ENCODE measurements around the gene FBXW7. TPM values are rescaled to one million over a fixed set of nuclear protein-coding genes. Genes with fewer than 3 reads are reported as not detected.

FBXW7 gene
- polyA plus RNA-seq, 1 of the 3 experiments (the other 2 are of a cell fraction), result 7.7 TPM

DNA sequence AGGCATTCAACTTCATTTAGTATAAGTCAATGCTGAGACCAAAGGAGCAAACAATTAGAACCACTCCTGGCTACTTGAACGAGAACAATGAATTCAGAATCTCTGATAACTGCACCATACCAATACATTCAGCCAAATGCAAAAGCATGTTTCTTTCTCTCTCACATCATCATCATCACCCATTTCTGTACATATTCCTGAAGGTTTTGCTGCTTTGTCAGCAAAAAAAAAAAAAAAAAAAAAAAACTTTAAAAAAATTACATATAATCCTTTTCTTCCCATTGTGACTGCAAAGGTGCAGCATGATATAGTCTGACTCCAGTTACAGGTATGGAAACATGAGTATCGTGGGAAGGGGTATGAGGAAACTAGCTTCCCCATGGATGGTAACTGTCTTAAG is 35.6 kb downstream of the FBXW7 start:
- Histone ChIP-seq H3K27ac (ENCODE audit: low read depth in 2 of 2, low read length in 1 of 2) (no peak overlapping the region), H3K79me2 (ENCODE audit: insufficient read depth) (peaks cover 82% of the 10 kb centered on the region), H3K27me3 (ENCODE audit: insufficient read depth) (no peaks in the 10 kb centered on the region), H3K4me1 (ENCODE audit: control insufficient read depth in 1 of 2, insufficient read depth in 2 of 2, low read depth in 1 of 2, low read length in 1 of 2) (peaks cover 0 to 10% of the 10 kb centered on the region in 2 experiments; a peak in 3 of 4 replicates), H3K36me3 (replicated peaks in 1 of 2; ENCODE audit: control insufficient read depth in 1 of 2, insufficient read depth in 2 of 2, low read length in 1 of 2) (no peaks in the 10 kb centered on the region), H3K9me3 (no peaks in the 10 kb centered on the region), H3K9ac (no peak overlapping the region), H3K4me2 (no peak overlapping the region), H4K20me1 (ENCODE audit: insufficient read depth) (peaks cover 39% of the 10 kb centered on the region), H2AFZ (ENCODE audit: low read depth) (no peak overlapping the region), H3K9me2 (no peaks in the 10 kb centered on the region), H3K4me3 (ENCODE audit: low read depth in 2 of 2, low read length in 1 of 2) (no peak overlapping the region), H3F3A (replicated peaks; ENCODE audit: insufficient read depth) (peaks cover 15% of the 10 kb centered on the region)
- ChIA-PET POLR2A (no interaction called here), CTCF (interaction anchor here (0.9 to 8.2 kb wide), 34 partner anchors 9 to 257 kb away, joined by 3 to 125 read pairs (median 6); partner anchors contain the start of gene FBXW7)
- DNase-seq, result no peak
- WGBS (ENCODE audit: low lambda C conversion rate), result 89% methylated on average over 2 of the region's 2 CpGs
- no peak for TF ChIP-seq TAF1 (IDR thresholded peaks at IDR 0.05; ENCODE audit: borderline replicate concordance, low read depth, low read length)
- no peak for TF ChIP-seq POLR2AphosphoS5 (IDR thresholded peaks at IDR 0.05; ENCODE audit: low read depth, low read length)
- TF ChIP-seq, protein P1, sequence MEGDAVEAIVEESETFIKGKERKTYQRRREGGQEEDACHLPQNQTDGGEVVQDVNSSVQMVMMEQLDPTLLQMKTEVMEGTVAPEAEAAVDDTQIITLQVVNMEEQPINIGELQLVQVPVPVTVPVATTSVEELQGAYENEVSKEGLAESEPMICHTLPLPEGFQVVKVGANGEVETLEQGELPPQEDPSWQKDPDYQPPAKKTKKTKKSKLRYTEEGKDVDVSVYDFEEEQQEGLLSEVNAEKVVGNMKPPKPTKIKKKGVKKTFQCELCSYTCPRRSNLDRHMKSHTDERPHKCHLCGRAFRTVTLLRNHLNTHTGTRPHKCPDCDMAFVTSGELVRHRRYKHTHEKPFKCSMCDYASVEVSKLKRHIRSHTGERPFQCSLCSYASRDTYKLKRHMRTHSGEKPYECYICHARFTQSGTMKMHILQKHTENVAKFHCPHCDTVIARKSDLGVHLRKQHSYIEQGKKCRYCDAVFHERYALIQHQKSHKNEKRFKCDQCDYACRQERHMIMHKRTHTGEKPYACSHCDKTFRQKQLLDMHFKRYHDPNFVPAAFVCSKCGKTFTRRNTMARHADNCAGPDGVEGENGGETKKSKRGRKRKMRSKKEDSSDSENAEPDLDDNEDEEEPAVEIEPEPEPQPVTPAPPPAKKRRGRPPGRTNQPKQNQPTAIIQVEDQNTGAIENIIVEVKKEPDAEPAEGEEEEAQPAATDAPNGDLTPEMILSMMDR (IDR thresholded peaks at IDR 0.05), result no peak
- no peak for TF ChIP-seq JUND (IDR thresholded peaks at IDR 0.05)
- TF ChIP-seq RXRA (IDR thresholded peaks at IDR 0.05; ENCODE audit: borderline replicate concordance, low read depth), result no peak
- no peak for TF ChIP-seq SIN3A (IDR thresholded peaks at IDR 0.05; ENCODE audit: borderline replicate concordance, low read depth, low read length)
- TF ChIP-seq FOXM1 (IDR thresholded peaks at IDR 0.05; ENCODE audit: low read depth), result no peak

DNA sequence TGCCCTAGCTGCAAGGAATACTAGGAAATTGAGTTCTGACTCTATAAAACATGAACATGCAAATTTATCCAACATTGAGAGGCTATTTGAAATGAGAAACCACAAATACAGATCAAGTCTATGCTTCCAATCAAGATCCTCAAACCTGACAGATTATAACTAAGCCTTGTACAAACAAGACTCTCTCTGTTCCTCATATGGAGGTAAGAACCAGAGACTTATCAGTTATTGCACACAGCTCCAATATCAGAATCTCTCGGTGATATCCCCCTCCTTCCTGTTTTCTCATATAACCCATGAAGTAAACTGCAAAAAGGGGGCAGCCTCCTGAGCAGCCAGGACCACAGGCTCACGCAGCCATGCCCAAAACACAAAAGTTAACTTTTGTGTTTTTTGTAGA is 36.5 kb downstream of the FBXW7 start:
- ChIA-PET POLR2A (no interaction called here), CTCF (interaction anchor here (0.8 to 8.2 kb wide), 15 partner anchors 9 to 237 kb away, joined by 3 to 125 read pairs (median 4); no protein-coding TSS in a partner anchor)
- DNase-seq, result no peak
- H3K9me3 ChIP-seq, result no peaks in the 10 kb centered on the region
- no peaks in the 10 kb centered on the region for H3K27me3 ChIP-seq (ENCODE audit: insufficient read depth)
- peaks cover 11% of the 10 kb centered on the region for H3F3A ChIP-seq (replicated peaks; ENCODE audit: insufficient read depth)
- H3K4me1 ChIP-seq (ENCODE audit: control insufficient read depth in 1 of 2, insufficient read depth in 2 of 2, low read depth in 1 of 2, low read length in 1 of 2), result peaks cover 0 to 10% of the 10 kb centered on the region in 2 experiments; a peak in 3 of 4 replicates
- no peak overlapping the region for H3K4me2 ChIP-seq
- H2AFZ ChIP-seq (ENCODE audit: low read depth), result no peak overlapping the region
- peaks cover 39% of the 10 kb centered on the region for H4K20me1 ChIP-seq (ENCODE audit: insufficient read depth)
- no peak overlapping the region for H3K9ac ChIP-seq
- no peak overlapping the region for H3K27ac ChIP-seq (ENCODE audit: low read depth in 2 of 2, low read length in 1 of 2)
- no peaks in the 10 kb centered on the region for H3K36me3 ChIP-seq (replicated peaks in 1 of 2; ENCODE audit: control insufficient read depth in 1 of 2, insufficient read depth in 2 of 2, low read length in 1 of 2)
- H3K9me2 ChIP-seq, result no peaks in the 10 kb centered on the region
- WGBS (ENCODE audit: low lambda C conversion rate), result 82% methylated on average over 2 of the region's 2 CpGs
- H3K4me3 ChIP-seq (ENCODE audit: low read depth in 2 of 2, low read length in 1 of 2), result no peak overlapping the region
- H3K79me2 ChIP-seq (ENCODE audit: insufficient read depth), result peaks cover 86% of the 10 kb centered on the region
- no peak for TF ChIP-seq USF2 (IDR thresholded peaks at IDR 0.05; ENCODE audit: borderline replicate concordance, low read depth, low read length)
- no peak for TF ChIP-seq TEAD4 (IDR thresholded peaks at IDR 0.05; ENCODE audit: borderline replicate concordance, insufficient read depth)
- TF ChIP-seq, protein P2, sequence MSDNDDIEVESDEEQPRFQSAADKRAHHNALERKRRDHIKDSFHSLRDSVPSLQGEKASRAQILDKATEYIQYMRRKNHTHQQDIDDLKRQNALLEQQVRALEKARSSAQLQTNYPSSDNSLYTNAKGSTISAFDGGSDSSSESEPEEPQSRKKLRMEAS (IDR thresholded peaks at IDR 0.05; ENCODE audit: low read depth), result no peak
- TF ChIP-seq SMC3 (IDR thresholded peaks at IDR 0.05; ENCODE audit: low read depth, low read length), result no peak
- TF ChIP-seq, protein P3, sequence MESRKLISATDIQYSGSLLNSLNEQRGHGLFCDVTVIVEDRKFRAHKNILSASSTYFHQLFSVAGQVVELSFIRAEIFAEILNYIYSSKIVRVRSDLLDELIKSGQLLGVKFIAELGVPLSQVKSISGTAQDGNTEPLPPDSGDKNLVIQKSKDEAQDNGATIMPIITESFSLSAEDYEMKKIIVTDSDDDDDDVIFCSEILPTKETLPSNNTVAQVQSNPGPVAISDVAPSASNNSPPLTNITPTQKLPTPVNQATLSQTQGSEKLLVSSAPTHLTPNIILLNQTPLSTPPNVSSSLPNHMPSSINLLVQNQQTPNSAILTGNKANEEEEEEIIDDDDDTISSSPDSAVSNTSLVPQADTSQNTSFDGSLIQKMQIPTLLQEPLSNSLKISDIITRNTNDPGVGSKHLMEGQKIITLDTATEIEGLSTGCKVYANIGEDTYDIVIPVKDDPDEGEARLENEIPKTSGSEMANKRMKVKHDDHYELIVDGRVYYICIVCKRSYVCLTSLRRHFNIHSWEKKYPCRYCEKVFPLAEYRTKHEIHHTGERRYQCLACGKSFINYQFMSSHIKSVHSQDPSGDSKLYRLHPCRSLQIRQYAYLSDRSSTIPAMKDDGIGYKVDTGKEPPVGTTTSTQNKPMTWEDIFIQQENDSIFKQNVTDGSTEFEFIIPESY (IDR thresholded peaks at IDR 0.05; ENCODE audit: borderline replicate concordance, low read depth), result no peak
- TF ChIP-seq NRF1 (IDR thresholded peaks at IDR 0.05; ENCODE audit: low read depth, low read length), result no peak
- TF ChIP-seq SIN3A (IDR thresholded peaks at IDR 0.05; ENCODE audit: borderline replicate concordance, low read depth, low read length), result no peak
- no peak for TF ChIP-seq GATA2 (CRISPR knock-in tag; IDR thresholded peaks at IDR 0.05)
- TF ChIP-seq TCF12 (IDR thresholded peaks at IDR 0.05), result no peak
- no peak for TF ChIP-seq RXRA (IDR thresholded peaks at IDR 0.05; ENCODE audit: borderline replicate concordance, low read depth)
- TF ChIP-seq FOXJ3 (CRISPR knock-in tag; IDR thresholded peaks at IDR 0.05), result no peak
- no peak for TF ChIP-seq PBX3 (IDR thresholded peaks at IDR 0.05)
- no peak for TF ChIP-seq NFIC (IDR thresholded peaks at IDR 0.05; ENCODE audit: borderline replicate concordance)
- no peak for TF ChIP-seq IRF3 (IDR thresholded peaks at IDR 0.05; ENCODE audit: low read depth, low read length)
- TF ChIP-seq MEF2A (IDR thresholded peaks at IDR 0.05; ENCODE audit: borderline replicate concordance, low read depth), result no peak
- TF ChIP-seq FOSL2 (IDR thresholded peaks at IDR 0.05; ENCODE audit: borderline replicate concordance, low read depth), result no peak
- no peak for TF ChIP-seq RCOR1 (IDR thresholded peaks at IDR 0.05; ENCODE audit: low read length)
